CD4-positive, alpha-beta T cell treated with Interleukin-1 beta for 1 hour (primary cell): Measurements from ENCODE around the gene CTSH.
"Not testable (repeated sequence)": the region's sequence is repeated elsewhere in the genome, so short reads cannot be mapped to it uniquely, and the experiment has no call there.

ENCODE experiments used
- DNase-seq, 2 donors: peaks; one replicate each; pipeline ENCODE4 v3.0.0-alpha.2; 2020 to 2022

Gene CTSH

DNA sequence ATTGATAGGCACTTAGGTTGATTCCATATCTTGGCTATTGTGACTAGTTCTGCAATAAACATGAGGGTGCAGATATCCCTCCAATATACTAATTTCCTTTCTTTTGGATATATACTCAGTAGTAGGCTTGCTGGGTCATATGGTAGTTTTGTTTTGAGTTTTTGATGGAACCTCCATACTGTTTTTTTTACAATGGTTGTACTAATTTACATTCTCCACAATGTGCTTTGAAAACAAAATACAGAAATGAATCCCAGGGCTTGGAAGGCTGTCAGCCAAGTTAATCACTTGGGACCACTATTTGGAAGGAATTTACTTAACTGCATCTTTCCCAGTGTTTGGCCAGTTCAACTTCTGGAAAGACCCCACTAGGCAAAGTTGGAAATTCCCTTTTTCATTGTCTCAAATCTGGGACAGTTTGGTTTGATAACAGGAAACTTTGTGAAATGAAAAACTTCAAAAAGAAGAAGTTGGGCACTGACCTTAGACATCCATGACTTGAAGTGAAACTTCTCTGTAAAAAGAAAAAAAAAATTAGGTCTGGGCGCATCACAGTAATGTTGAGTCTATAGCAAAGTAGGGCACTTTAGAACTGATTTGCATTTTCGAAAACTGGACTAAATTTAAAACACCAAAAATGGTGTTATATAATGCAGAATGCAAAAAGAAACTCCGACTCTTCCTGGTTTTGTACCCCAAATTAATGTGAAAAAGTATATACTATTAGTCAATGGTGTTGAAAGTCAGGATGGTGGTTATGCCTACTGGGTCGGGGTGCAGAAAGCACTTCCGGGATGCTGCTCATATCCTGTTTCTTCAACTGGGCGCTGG is 6.0 kb downstream of the CTSH start:
- peak; percentile 35 to 50 for DNase-seq

DNA sequence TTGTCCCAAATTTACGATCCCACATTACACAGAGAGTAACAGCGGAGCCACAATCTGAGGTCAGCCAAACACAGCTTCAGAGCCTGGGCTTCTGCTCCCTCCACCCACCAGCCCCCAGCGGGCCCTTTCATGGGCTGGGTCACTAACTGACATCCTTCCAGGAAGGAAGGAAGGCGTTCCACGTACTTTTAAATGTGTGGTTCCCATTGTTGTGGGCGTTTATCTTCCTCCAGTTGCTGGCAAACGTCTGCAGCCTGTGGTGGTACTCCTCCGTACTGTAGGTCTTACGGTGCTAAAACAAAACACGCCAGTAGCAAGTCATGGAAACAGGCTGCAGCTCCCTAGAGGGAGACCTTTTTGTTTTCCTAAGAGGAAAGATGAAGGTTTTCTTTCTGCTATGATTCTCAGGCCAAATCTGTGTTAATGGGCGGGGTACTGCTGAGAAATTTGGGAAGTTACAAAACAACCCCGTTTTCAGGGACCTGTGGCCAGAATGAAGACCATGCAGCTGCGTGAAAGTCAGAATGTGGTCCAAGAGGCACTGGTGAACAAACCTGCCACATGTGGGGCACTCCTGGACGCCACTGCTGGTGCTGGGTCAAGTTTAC is 7.6 kb downstream of the CTSH start:
- DNase-seq, result no peak

DNA sequence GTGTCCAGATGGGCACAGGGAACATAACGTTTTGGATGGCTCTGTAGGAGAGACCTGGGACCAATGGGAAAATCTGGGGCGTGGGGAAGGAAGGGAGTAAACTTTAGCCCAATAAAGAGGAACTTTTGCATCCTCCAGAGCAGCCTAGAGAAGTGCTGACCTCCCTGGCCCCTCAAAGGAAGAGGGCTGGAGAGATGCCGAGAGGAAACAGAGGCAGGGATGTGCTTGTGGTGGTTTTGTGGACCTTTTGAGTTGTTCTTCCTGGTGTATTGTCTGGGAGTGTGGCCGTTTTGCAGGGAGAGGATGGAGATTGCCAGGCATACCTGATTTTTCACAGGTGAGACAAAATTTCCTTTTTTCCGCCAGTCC is 10.2 kb downstream of the CTSH start:
- no peak for DNase-seq

DNA sequence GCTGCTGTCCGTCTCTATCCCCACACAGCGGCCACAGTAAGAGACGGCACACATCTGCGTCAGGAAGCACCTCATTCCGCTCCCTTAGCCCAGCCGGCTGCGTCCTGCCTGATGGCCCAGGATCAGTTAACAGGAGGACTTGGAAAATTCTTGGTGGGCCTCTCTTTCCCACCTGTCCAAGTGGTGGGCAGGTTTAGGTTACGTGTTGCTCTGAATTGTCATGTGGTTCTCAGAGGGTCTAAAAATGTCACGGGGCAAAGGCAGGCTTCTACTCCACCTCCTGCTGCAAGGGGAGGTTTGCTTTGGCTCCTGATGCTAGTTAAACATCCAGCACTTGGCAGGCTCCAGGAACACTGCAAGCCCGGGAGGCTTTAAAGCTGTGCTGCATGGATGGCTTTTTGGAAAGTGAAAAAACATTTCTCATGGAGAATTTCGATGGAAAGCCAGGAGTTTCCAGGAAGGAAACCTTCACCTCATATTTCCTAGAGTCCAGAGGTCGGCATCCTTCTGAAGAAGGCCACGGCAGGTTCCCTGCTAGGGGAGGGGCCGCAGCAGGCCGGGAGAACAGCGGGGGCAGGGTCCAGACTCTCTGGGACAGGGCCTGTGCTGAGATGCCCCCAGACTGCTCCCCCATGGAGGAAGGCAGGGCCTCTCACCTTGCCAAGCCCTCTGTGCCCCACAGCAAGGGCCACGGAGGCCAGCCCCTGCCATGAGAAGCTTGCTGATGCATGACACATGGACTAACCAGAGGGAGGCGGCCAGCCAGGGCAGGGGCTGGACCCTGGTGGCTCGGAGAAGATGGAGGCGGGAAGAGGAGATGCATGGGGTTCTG is 10.8 kb downstream of the CTSH start:
- DNase-seq, result no peak

DNA sequence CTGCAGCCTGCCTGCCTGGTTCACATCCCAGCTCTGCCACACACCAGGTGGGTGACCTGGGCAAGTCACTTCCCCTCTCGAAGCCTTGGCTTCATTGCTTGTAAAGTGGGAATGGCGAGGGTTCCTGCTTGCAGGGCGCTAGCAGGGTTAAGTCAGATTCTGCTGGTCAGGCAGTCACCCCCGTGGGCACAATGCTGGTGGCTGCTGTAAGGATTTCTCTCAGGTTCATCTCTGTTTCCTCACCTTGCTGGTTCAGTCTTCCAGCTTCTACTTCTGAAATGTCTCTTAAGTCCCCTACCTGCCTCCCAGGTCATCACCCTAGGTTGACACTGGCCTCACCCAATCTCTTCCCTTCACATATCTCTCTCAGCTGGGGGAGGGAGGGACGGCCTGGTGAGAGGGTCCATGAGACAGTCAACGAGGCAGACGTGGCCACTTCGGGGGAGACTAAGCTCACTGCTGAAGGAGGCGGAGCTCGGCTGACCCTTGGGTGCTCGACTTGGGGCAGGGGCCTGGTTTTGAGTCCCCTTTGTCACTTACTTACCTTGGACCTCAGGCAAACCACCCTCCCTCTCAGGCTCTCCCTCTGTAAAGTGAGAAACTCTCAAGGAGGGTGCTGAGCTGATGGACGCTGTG is 11.5 kb downstream of the CTSH start:
- DNase-seq, result no peak

DNA sequence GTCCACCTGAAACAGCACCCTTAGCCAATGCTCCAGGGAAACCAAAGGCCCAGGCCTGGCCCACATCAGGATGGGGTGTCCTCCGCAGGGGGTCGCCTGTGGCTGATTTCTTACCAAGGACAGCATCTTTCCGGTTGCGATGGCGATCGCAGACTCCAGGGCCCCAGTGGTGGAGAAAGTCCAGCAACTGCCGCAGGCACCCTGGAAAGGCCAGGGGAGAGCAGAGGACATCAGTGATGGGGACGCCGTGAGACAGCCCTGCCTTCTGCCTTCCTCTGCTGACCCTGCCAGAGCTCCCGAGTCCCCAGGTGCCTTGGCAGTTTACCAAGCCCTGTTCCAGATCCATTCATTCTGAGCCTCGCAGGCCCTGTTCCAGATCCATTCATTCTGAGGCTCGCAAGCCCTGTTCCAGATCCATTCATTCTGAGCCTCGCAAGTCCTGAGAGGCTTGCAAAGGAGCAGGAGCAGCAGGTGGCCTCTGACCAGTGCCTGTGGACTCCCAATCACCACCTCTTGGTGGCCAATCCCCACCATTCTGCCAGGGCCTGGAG is 12.5 kb downstream of the CTSH start:
- DNase-seq, result no peak

DNA sequence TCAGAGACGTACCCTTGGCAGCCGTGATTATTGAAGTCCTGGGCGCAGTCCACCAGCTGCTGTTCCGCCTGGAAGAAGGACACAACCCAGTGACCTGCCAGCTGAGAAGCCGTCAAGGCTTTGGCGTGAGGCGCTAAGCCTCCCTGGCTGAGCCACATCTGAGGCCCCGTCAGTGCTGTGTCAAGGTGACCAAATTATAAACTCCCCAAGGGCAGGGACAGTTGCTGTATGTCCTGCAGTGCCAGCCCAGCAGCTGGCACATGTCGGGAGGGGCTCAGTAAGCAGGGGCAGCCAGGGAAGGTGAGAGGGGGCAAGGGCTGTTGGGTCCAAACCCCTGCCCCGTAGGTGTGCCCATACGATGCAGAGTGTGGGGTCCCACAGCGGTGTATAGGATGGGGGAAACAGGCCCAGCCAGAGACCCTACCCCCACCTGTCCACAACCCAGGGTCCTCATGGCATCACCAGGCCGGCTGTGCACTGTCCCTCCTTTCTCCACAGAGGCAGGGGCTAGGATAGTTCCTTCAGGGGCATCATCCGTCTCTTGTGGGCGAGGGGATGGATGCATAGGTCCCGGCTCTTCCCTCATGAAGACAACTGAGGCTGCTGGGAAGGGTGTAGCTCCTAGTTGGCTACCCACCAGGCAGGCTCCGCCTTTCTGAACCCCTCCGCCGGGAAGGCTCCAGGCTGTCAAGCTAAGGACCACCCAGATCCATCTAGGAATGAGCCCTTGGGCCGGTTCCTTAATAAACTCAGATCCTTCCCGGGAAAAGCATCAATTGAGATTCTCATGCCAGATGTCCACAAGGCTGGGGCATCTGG is 13.2 kb downstream of the CTSH start:
- DNase-seq, result no peak

DNA sequence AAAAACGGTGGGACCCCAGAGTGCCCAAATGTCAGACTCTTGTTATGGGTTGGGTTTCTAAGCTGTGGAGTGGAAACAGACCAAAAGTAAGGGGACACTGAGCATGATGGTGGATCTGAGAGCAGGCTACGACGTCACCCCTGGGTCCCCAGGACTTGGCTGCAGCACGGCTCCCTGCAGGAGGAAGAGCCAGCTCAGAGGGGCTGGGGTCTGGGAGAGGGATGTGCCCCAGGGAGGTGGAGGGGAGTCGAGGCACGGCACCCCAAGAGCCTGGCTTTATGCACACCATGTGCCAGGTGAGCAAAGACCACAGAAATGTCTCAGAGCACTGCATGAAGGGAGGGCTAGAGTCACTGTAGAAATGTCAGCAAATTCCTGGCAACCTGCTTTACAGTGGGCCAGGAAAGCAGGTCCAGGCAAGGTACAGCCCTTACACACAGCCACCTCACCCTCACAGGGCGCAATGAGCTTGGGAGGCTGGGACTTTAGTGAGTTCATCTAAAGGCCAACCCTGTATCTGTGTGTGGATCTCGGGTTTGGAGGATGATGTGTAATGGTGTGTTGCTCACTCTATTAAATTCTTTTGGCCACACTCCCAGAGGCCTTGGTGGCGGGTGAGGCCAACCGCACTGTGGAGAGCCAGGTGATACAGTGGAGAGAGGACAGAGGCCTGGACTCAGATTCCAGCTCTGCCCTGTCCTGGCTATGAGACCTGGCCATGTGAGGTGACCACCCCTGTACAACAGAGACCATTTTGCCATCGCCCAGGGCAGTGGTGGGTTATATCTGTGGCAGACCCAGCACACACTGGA is 14.1 kb downstream of the CTSH start:
- DNase-seq, result no peak

DNA sequence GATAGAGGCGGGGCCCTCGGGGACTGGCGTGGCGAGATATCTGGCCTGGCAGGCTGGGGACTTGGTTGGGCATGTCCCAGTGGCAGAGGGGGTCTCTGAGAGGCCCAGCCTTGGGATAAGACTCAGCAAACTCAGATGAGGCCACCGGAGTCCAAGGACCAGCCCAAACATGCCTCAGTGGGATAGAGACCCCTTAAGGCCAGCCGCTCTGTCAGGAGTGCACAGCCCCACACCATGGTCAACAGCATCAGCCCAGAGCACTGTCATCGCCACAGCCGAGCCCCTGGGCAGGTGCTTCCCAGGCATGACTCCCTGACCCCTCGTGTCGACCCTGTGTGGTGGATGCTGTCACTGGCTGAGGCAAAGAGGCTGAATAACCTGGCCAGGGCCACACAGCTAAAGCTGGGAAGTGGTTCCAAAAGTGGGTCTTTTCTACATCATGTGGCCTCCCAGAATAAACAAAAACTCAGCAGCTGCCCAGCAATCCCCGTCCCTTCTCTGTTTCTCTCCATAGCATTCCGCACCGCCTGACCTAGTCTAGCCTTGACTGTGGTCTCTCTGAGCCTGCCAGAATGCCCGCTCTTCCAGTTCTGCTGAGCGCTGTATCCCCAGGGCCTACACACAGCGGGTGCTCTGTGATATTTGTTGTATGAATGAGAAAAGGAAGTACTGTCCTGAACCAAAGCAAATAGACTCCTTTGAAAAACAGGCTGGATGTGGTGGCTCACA is 15.1 kb downstream of the CTSH start:
- DNase-seq, result no peak

DNA sequence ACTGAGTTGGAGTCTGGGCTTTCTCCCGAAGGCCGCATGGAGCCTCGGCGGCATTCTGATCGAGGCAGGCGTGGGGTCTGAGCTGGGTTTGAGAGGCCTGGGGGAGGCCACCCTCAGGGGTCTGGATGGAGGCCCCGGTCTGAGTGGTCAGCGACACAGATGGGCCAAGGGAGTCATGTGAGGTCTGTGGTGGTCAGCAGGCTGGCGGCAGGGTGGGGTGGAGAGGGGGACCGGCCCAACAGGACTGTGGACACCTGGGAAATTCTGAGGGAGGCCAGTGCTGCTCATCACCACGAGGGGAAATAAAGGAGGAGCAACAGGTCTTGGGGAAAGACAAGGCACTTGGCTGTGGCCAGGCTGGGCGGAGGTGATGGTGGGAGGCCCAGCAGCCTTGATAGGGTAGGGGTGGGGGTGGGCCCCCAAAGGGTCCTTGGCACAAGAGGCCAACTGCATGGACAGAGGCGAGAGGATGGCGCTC is 16.2 kb downstream of the CTSH start:
- no peak for DNase-seq

DNA sequence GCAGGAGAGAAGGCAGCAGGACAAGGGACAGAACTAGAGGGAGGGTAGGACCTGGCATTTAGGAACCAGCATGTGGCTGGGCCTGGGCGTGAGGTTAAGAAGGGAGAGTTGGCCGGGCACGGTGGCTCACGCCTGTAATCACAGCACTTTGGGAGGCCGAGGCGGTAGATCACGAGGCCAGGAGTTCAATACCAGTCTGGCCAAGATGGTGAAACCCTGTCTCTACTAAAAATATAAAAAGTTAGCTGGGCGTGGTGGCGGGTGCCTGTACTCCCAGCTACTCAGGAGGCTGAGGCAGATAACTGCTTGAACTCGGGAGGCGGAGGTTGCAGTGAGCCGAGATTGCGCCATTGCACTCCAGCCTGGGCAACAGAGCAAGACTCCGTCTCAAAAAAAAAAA is 16.7 kb downstream of the CTSH start:
- DNase-seq, result not testable (repeated sequence)

DNA sequence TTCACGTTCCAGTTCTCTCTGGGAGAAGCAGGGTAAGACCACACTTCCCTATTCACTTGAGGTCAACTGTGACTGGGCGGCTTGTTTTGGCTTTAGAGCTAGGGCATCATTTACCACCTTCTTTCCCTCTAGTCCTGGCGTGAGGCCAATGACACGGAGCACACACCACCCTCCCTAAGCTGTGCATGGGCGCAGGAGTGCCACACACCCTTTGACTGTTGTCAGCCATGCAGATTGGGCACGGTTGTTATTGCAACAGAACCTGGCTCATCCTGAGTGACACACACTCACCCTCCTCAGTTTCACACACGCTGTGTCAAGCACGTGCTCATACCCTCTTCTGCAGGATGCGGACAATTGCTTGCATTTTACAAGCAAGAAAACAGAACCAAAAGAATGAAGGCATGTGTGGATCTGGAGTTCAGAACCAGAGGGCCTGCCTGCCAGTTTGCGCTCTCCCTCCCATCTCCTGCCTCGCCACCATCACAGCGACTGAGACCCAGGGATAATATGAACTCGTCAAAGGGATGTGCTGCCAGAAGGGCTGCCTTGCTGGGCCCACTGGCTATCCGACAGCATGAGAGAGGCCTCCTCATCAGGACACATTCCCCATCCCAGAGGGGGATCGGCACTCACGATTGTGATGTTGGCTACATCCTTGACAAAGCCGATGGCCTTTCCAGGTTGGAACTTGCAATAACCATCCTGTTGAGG is 17.6 kb downstream of the CTSH start:
- DNase-seq, result peak in 1 of 2 donors; percentile 62

DNA sequence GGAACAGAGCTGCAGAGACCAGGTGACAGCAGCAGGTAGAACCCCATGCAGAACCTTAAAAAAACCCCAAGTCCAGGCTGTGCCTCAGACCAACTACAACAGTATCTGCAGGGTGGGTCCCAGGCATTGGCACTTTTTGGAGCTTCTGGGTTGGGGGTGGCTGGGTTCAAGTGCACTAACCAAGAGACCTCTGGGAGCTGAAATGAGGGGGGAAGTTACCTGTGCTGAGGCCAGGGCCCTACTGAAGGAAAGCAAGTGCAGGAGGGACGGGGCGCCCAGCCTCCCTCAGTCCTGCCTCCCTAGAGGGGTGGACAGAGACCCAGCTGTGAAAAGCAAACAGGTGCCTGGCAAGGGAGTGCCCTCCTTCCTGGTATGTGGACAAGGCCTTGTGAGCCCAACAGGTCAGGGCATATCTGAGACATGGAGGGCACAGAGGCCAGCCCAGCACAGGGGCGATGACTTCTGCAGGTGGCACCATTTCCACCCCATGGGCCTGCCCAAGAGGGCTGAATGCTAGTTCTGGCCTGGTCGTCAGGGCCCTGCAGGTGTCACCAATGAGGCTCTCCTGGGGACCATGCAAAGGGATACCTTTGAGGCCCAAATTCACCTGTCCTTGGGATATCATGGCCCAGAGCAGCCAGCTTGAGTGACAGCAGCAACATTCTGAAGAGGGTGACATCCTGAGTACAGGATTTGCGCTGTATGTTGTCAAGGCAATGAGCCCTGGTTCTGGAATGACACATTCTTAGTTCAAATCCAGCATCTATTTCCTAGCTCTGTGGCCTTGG is 18.7 kb downstream of the CTSH start:
- no peak for DNase-seq

DNA sequence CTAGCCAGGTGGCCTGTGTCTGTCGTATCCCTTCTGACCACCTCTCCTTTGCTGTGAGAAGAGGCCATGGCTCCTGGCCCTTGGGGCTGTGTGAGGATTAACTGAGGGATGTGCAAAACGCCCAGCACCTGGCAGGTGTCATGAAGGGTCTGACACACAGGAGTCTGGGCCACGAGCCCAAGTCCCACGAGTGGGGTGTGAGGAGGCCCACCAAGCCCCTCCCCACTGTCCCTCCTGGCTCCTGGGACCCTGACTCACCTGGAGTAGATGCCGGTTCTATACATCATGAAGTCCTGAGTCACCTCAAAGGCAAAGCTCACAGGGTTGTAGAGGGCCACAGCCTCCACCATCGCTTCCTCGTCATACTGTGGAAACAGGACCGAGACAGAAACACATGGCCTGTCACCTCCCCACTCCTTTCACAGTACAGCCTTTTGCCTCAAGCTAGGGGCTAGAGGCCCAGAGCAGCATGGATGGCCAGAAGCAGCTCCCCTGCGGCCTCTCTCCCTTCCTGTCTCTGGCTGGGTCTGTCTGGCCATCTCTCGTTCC is 19.7 kb downstream of the CTSH start:
- no peak for DNase-seq

DNA sequence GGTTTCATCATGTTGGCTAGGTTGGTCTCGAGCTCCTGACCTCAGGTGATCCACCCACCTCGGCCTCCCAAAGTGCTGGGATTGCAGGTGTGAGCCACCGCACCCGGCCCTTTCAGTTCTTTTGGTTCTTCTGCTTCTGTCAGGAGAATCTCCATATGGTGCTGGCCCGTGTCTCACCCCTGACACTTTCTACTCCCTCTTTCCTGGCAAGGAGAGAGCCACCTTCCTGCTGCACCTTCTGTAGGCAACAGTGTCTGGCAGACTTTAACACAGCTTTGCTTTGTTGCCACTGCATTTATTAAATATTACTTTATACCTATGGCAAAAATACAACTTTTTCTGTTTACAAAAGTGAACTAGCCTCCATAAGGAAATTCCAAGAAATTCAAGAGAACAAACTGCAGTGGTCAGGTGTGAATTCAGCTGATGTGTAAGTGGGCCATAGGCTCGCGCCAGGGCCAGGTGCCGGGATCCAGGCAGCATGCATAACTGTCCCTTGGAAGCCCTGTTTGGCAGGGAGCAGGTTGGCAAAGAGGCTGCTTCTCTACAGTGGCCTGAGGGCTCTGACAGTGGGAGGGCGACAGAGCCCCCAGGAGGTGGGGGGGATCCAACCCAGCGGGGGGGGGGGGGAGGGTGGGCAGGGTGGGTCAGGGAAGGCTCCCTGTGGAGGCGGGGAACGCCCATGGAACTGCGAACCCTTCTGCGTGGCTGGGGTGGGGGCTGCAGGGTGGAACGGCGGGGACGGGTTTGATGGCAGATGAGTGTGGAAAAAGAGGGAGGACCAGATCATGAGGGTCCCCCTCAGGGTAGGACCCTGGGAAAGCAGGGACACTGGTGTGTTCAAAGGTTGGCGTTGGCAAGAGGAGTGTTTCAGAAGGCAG is 21.1 kb downstream of the CTSH start:
- DNase-seq, result no peak

DNA sequence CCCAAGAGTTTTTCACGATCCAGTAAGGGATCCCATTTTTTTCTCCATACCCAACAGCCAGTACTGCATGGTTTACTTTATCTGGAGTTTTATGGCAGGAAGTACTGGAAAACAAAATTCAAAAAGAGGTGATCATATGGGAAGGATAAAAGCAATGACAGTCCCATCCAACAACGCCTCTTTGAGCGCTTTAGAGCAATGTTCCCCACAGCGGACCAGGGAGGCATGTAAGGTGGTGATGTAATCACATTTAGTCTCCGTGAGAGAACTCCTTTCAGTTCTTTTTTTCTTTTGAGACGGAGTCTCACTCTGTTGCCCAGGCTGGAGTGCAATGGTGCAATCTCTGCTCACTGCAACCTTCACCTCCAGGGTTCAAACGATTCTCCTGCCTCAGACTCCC is 21.8 kb downstream of the CTSH start:
- DNase-seq, result no peak

DNA sequence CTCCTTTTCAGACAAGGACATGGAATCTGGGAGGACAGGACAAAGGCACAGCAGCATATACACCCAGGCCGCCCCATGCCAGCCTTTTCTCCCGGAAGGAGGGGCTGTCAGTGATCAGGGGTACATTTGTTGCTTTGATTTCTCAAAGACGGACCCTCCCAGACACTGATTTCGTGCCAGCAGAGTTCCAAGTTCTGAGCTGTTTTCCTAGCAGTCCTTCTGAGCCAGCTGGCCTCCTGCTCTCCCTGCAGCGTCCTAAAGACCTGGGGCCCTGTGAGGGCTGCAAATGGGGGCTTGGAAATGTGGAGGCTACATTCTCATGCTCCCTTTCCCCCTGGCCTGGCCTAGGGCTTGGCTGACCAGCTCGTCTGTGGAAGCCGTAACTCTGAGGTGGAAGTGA is 22.3 kb downstream of the CTSH start:
- no peak for DNase-seq
